Fibroblast of skin of scalp (primary cell): ENCODE results near the gene MMP27. TPM values are rescaled to one million over a fixed set of nuclear protein-coding genes. Genes with fewer than 3 reads are reported as not detected.
"Not testable (repeated sequence)": the region's sequence is repeated elsewhere in the genome, so short reads cannot be mapped to it uniquely, and the experiment has no call there.

Source experiments
- DNase-seq: peaks from one replicate; pipeline ENCODE4 v3.0.0-alpha.2; 2013
- polyA plus RNA-seq, 2 experiments: library from polyadenylated mRNA; unstranded; fragments of 120-200 nt; gene quantifications; one replicate each; pipeline ENCODE4 v1.2.1, GENCODE V29; 2013; ENCODE audit not compliant: insufficient read length in 2 of 2

The MMP27 gene
- polyA plus RNA-seq (2013, experiment 1 of 2; ENCODE audit: insufficient read length) = not detected
- not detected for polyA plus RNA-seq (2013, experiment 2 of 2; ENCODE audit: insufficient read length)

DNA sequence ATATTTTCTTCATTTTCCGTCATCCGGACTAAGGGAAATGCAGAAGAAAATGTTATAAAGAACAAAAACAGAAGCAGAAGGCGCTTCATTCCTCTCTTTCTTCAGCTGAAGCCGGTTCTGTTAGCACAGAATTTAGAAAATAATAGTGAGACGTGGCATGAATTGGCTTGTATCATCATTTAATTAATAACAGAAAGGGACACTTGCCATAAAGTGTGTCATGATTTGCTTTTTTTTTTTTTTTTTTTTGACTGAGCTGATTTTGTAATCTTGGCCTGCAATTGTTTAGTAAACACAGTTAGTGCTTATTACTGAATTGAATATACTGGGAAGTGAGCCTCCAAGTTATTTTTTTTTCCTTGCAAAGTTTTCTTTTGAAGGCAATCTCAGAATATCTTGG lies at the start of gene MMP27:
Gene MMP27, minus strand, starts transcription at position 144 of the 400 bp plus-strand sequence. Its CDS starts 55 bp downstream, at position 89.
- DNase-seq = no peak

- DNase-seq = no peak
Observed at GRCh38 chr11:102753267-102753666, 47.7 kb upstream of the MMP27 start.

DNA sequence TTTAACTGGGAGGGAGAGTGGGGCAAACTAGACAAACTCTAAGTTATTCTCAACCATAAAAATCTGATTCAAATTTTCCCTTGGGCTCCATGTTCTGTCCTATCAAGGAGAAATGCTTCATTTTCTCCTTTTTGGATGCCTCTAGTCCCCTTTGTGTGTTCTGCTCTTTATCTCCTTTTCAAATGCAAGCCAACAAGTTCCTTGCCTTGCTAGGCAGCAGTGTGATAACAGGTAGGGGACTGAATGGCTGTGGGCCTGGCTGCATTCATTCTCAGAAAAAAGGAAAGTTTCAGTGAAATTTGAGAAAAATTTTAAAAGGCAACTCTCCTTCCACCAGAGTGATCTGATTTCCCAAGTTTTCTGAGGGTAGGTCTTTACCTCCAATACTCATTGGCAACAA lies 46.1 kb upstream of the MMP27 start:
- no peak for DNase-seq

- DNase-seq = no peak
Observed at GRCh38 chr11:102749101-102749722, 43.6 kb upstream of the MMP27 start.

DNA sequence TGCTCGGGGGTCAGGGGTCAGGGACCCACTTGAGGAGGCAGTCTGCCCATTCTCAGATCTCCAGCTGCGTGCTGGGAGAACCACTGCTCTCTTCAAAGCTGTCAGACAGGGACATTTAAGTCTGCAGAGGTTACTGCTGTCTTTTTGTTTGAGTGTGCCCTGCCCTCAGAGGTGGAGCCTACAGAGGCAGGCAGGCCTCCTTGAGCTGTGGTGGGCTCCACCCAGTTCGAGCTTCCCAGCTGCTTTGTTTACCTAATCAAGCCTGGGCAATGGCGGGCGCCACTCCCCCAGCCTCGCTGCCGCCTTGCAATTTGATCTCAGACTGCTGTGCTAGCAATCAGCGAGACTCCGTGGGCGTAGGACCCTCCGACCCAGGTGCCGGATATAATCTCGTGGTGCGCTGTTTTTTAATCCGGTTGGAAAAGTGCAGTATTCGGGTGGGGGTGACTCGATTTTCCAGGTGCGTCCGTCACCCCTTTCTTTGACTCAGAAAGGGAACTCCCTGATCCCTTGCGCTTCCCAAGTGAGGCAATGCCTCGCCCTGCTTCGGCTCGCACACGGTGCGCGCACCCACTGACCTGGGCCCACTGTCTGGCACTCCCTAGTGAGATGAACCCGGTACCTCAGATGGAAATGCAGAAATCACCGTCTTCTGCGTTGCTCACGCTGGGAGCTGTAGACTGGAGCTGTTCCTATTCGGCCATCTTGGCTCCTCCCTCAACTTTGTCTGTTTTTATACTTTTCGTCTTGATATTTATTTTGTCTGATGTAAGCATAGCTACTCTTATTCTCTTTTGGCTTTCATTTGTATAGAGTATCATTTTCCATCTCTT lies 41.4 kb upstream of the MMP27 start:
- DNase-seq = not testable (repeated sequence)

GRCh38 chr11:102734650-102735049 lies 29.1 kb upstream of the MMP27 start:
- DNase-seq = no peak

- peak; percentile 63 for DNase-seq
Observed at GRCh38 chr11:102733232-102733875, 27.8 kb upstream of the MMP27 start.

- not testable (repeated sequence) for DNase-seq
Observed at GRCh38 chr11:102730944-102731343, 25.4 kb upstream of the MMP27 start.

- DNase-seq = peak; percentile 58
Observed at GRCh38 chr11:102729849-102730815, 24.6 kb upstream of the MMP27 start.

DNA sequence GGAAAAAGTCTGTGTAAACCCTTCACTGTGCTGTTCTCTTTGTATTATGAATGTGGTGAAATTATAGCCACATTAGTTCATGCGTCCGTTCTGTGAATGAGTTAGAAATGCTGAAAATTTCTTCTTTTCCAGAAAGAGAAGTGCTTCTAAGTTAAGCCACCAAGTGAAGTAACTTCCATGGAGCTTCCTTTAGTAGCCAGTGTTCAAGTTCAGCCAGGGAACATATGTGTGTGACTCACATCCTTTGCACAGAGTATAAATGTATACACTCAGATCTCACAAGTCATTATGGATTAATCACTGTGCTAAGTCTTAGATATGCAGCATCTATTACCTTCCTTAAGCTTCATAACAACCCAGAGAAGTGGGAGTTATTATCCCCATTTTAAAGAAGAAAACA lies 22.3 kb upstream of the MMP27 start:
- peak; percentile 62 for DNase-seq

- peak; percentile 90 for DNase-seq
Observed at GRCh38 chr11:102724904-102725500, 19.4 kb upstream of the MMP27 start, which contains the start of gene MMP8. TSS of gene MMP8 (minus strand) at chr11:102724954. CDS start at chr11:102724855, 99 bp downstream.

DNA sequence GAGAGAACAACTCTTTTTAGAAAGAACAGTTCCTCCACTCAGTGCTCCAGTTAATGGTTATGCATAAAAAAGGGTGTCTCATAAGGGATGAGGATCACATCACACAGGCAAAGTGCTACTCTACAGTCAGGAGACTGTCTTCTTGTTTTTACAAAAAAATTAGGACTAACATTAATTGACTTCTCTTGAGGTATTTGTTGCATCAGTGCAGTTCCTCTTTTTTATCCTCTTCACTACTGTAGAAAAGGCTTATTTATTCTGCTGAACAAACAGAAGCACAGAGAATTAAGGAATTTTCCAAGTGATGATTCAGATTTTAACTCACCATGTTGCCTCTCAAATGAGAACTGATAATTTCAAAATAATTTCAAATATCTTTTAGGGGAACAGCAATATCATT lies 17.3 kb upstream of the MMP27 start:
- DNase-seq = peak; percentile 20

- peak; percentile 51 for DNase-seq
Observed at GRCh38 chr11:102719620-102720277, 14.2 kb upstream of the MMP27 start.

DNA sequence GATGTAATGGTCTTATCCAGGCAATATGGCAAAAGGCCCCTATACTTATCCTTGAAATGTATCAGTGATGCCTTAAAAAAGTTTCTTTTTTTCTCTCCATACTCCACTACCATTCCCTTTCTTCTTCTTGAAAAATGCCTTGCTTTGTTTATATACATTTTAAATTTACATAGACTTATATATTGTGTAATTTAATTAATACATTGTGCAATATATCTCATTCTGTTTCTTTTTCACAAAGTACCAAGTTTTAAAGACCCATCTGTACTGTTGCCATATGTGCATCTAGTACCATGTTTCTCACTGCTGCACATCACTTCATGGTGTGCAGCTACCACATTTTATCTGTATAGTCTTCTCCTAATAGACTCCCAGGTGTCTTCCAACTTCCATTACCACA lies 11.7 kb upstream of the MMP27 start:
- no peak for DNase-seq

- no peak for DNase-seq
Observed at GRCh38 chr11:102716527-102716926, 11.0 kb upstream of the MMP27 start.

- no peak for DNase-seq
Observed at GRCh38 chr11:102712137-102712536, 6.6 kb upstream of the MMP27 start.

GRCh38 chr11:102709201-102709945 lies 3.8 kb upstream of the MMP27 start:
- no peak for DNase-seq

GRCh38 chr11:102708654-102709053 lies 3.1 kb upstream of the MMP27 start:
- DNase-seq = no peak

DNA sequence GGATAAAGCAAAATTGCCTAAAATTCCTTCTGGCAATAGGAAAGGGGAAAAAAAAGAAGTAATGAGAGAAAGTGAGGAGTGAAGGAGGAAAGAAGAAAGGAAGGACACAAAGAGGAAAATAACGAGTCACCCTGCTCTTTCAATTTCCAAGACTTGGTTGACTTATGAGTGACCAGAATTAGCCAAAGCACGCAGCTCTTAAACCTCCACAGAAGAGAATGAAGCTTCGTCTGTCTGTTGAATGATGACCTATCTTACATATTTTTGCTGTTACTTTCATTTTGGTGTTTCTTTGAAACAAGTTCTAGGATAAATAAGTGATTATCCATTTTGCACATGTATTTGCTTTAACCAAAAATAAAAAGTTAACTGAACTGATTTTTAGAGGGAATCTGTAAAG lies 728 bp downstream of the MMP27 start:
- no peak for DNase-seq

- DNase-seq = no peak
Observed at GRCh38 chr11:102703826-102704493, 1.6 kb downstream of the MMP27 start.
